AG04450 (cell line): ENCODE data around the gene ZNG1A. TPM values are rescaled to one million over a fixed set of nuclear protein-coding genes. Genes with fewer than 3 reads are reported as not detected.
"Not testable (repeated sequence)": the region's sequence is repeated elsewhere in the genome, so short reads cannot be mapped to it uniquely, and the experiment has no call there.

Experiments used
- CTCF ChIA-PET: fragments of 300-600, 350-600 bp; formaldehyde crosslinking; extraction: SDS; loops from one replicate; lab custom pipeline; 2022; ENCODE audit warnings: antibody characterized with exemption, inconsistent platforms; lab: Charles Lee
- POLR2A ChIA-PET: fragments of 350-600 bp; formaldehyde crosslinking; extraction: SDS; loops from one replicate; lab custom pipeline; 2021; ENCODE audit warnings: antibody characterized with exemption, inconsistent platforms; lab: Yijun Ruan, JAX
- DNase-seq: peaks from one replicate; pipeline ENCODE4 v3.0.0-alpha.2; 2011; ENCODE audit warnings: low read depth, low spot score
- H3K27ac ChIP-seq: one replicate; pipeline ENCODE4 v1.5.1; 2012; ENCODE audit warnings: low read depth, low read length, control low read depth
- H3K27me3 ChIP-seq: one replicate; pipeline ENCODE4 v1.6.0; 2012; ENCODE audit warnings: low read length; ENCODE audit not compliant: control insufficient read depth, insufficient read depth
- H3K4me3 ChIP-seq: 2 replicates; pipeline ENCODE4 v1.5.1; 2011; ENCODE audit warnings: mild to moderate bottlenecking, low read depth, low read length, control low read depth
- H3K9me3 ChIP-seq: 2 replicates; pipeline ENCODE4 v1.5.1; 2012; ENCODE audit warnings: low read length; ENCODE audit not compliant: control insufficient read depth, insufficient read depth
- CTCF ChIP-seq: IDR thresholded peaks from 2 replicates; pipeline ENCODE4 v1.5.1; 2011; ENCODE audit warnings: low read depth, low read length, control low read depth, inconsistent platforms
- polyA minus RNA-seq: library from RNA; depleted of rRNA, polyadenylated mRNA; stranded (reverse); fragments of >200 nt; gene quantifications from 2 replicates; pipeline ENCODE4 v1.2.3, GENCODE V29; 2011; rRNA and poly(A)+ RNA removed
- polyA plus RNA-seq: library from polyadenylated mRNA; depleted of rRNA; stranded (reverse); fragments of >200 nt; gene quantifications from 2 replicates; pipeline ENCODE4 v1.2.3, GENCODE V29; 2011; rRNA removed

ZNG1A gene
- polyA plus RNA-seq: 19.1 and 30.5 TPM in 2 replicates
- polyA minus RNA-seq: 16.0 and 21.1 TPM in 2 replicates

GRCh38 chr9:178970-179383, at the start of gene ZNG1A:
Gene ZNG1A (minus strand): TSS chr9:179056. CDS start chr9:178969, 87 bp downstream.
- H3K4me3 ChIP-seq: peak within 1 kb of the TSS; percentile 68
- H3K27me3 ChIP-seq, H3K27ac ChIP-seq, POLR2A ChIA-PET, DNase-seq, CTCF ChIA-PET, H3K9me3 ChIP-seq: not testable (repeated sequence)

GRCh38 chr9:227860-228259, 49.0 kb upstream of the ZNG1A start:
- Histone ChIP-seq H3K9me3 (no peaks in the 10 kb centered on the region), H3K27me3 (no peaks in the 10 kb centered on the region), H3K27ac (no peak overlapping the region), H3K4me3 (no peak overlapping the region)
- POLR2A ChIA-PET: no interaction called here
- no peak for TF ChIP-seq CTCF
- DNase-seq: no peak
- CTCF ChIA-PET: no interaction called here

GRCh38 chr9:224582-225520, 46.0 kb upstream of the ZNG1A start:
- ChIA-PET POLR2A (no interaction called here), CTCF (interaction anchor here (0.5 kb wide), 1 partner anchor 17 kb away, joined by 4 read pairs; no protein-coding TSS in a partner anchor)
- H3K27me3 ChIP-seq: no peaks in the 10 kb centered on the region

GRCh38 chr9:224026-224425, 45.2 kb upstream of the ZNG1A start:
- Histone ChIP-seq H3K27me3 (no peaks in the 10 kb centered on the region), H3K4me3 (no peak overlapping the region), H3K27ac (no peak overlapping the region), H3K9me3 (no peaks in the 10 kb centered on the region)
- no peak for TF ChIP-seq CTCF
- ChIA-PET POLR2A (no interaction called here), CTCF (no interaction called here)
- no peak for DNase-seq

More at GRCh38 chr9:224582-225520, 46.0 kb upstream of the ZNG1A start:
- Histone ChIP-seq H3K27ac (no peak overlapping the region), H3K9me3 (no peaks in the 10 kb centered on the region), H3K4me3 (no peak overlapping the region)
- no peak for TF ChIP-seq CTCF
- DNase-seq: no peak

- Histone ChIP-seq H3K4me3 (no peak overlapping the region), H3K9me3 (no peaks in the 10 kb centered on the region), H3K27ac (no peak overlapping the region), H3K27me3 (no peaks in the 10 kb centered on the region)
- ChIA-PET POLR2A (no interaction called here), CTCF (no interaction called here)
- no peak for DNase-seq
- TF ChIP-seq CTCF: no peak
Measured at GRCh38 chr9:223152-223551, 44.3 kb upstream of the ZNG1A start.
